Activated CD4-positive, CD25-positive, alpha-beta regulatory T cell treated with anti-CD3 and anti-CD28 coated beads, Interleukin-2, amount 50 U/mL, for 24 hours (primary cell): ENCODE data around the gene CLNK.

Experiments
- ATAC-seq, 2 donors: fragments of 150-1000 bp; cut with Tn5 transposase; one replicate each; pipeline ENCODE4 v1.10.0; 2021; ENCODE audit warnings: mild to moderate bottlenecking in 1 of 2, moderate library complexity in 1 of 2

The CLNK gene

GRCh38 chr4:10684631-10685030, at the start of gene CLNK:
TSS of gene CLNK (minus strand) at chr4:10684768. CDS start at chr4:10667869, 16,899 bp downstream.
- ATAC-seq: peak in 1 of 2 donors; percentile 45

GRCh38 chr4:10733481-10734062, 49.0 kb upstream of the CLNK start:
- no peak for ATAC-seq

GRCh38 chr4:10732914-10733415, 48.4 kb upstream of the CLNK start:
- ATAC-seq: no peak

GRCh38 chr4:10732235-10732913, 47.8 kb upstream of the CLNK start:
- ATAC-seq: peak; percentile 22 to 37

- ATAC-seq: no peak
Measured at GRCh38 chr4:10731690-10732089, 47.1 kb upstream of the CLNK start.

- ATAC-seq: no peak
Measured at GRCh38 chr4:10731162-10731561, 46.6 kb upstream of the CLNK start.

- peak; percentile 51 to 55 for ATAC-seq
Measured at GRCh38 chr4:10730590-10730989, 46.0 kb upstream of the CLNK start.

- peak; percentile 26 to 28 for ATAC-seq
Measured at GRCh38 chr4:10730019-10730418, 45.5 kb upstream of the CLNK start.

- no peak for ATAC-seq
Measured at GRCh38 chr4:10729366-10729765, 44.8 kb upstream of the CLNK start.

- no peak for ATAC-seq
Measured at GRCh38 chr4:10728016-10728415, 43.4 kb upstream of the CLNK start.

- ATAC-seq: no peak
Measured at GRCh38 chr4:10727140-10727880, 42.7 kb upstream of the CLNK start.

GRCh38 chr4:10722957-10723356, 38.4 kb upstream of the CLNK start:
- ATAC-seq: peak; percentile 79 to 80

- ATAC-seq: no peak
Measured at GRCh38 chr4:10721616-10722015, 37.0 kb upstream of the CLNK start.

- no peak for ATAC-seq
Measured at GRCh38 chr4:10716163-10716562, 31.6 kb upstream of the CLNK start.

- ATAC-seq: no peak
Measured at GRCh38 chr4:10715696-10716095, 31.1 kb upstream of the CLNK start.

GRCh38 chr4:10715135-10715534, 30.6 kb upstream of the CLNK start:
- ATAC-seq: no peak

- no peak for ATAC-seq
Measured at GRCh38 chr4:10713591-10713990, 29.0 kb upstream of the CLNK start.

GRCh38 chr4:10706236-10706635, 21.7 kb upstream of the CLNK start:
- no peak for ATAC-seq

- ATAC-seq: no peak
Measured at GRCh38 chr4:10704430-10704810, 19.9 kb upstream of the CLNK start.

- ATAC-seq: no peak
Measured at GRCh38 chr4:10703766-10704429, 19.3 kb upstream of the CLNK start.

- no peak for ATAC-seq
Measured at GRCh38 chr4:10703156-10703555, 18.6 kb upstream of the CLNK start.

GRCh38 chr4:10701702-10702460, 17.3 kb upstream of the CLNK start:
- ATAC-seq: no peak
